Measurements from ENCODE around the gene LPA.
"Not testable (repeated sequence)": the region's sequence is repeated elsewhere in the genome, so short reads cannot be mapped to it uniquely, and the experiment has no call there.

The LPA gene

GRCh38 chr6:160662842-160663241, 1.2 kb downstream of the LPA start:
- DNase-seq (ENCODE audit: insufficient read length, low spot score) (no peak), FAIRE-seq (no peak)

GRCh38 chr6:160662429-160662828, 1.6 kb downstream of the LPA start:
- DNase-seq (ENCODE audit: insufficient read length, low spot score) (no peak), FAIRE-seq (no peak)

GRCh38 chr6:160661216-160661615, 2.9 kb downstream of the LPA start:
- no peak for DNase-seq (ENCODE audit: insufficient read length, low spot score)
- FAIRE-seq: no peak

- FAIRE-seq (no peak), DNase-seq (ENCODE audit: insufficient read length, low spot score) (no peak)
These were observed 4.5 kb downstream of the LPA start for GRCh38 chr6:160659562-160659961.

GRCh38 chr6:160634706-160635105, 29.4 kb downstream of the LPA start:
- FAIRE-seq (no peak), DNase-seq (ENCODE audit: insufficient read length, low spot score) (no peak)

- FAIRE-seq: no peak
These were observed 67.9 kb downstream of the LPA start for GRCh38 chr6:160595838-160596832.

GRCh38 chr6:160595297-160595696, 68.8 kb downstream of the LPA start:
- DNase-seq (ENCODE audit: insufficient read length, low spot score): not testable (repeated sequence)

More at GRCh38 chr6:160595838-160596832, 67.9 kb downstream of the LPA start:
- DNase-seq (ENCODE audit: insufficient read length, low spot score): no peak

GRCh38 chr6:160586374-160586773, 77.7 kb downstream of the LPA start:
- FAIRE-seq (no peak), DNase-seq (ENCODE audit: insufficient read length, low spot score) (no peak)

More at GRCh38 chr6:160595297-160595696, 68.8 kb downstream of the LPA start:
- not testable (repeated sequence) for FAIRE-seq

GRCh38 chr6:160583794-160584193, 80.3 kb downstream of the LPA start:
- DNase-seq (ENCODE audit: insufficient read length, low spot score) (no peak), FAIRE-seq (no peak)

- no peak for FAIRE-seq
- no peak for DNase-seq (ENCODE audit: insufficient read length, low spot score)
These were observed 82.7 kb downstream of the LPA start for GRCh38 chr6:160581406-160581805.

- not testable (repeated sequence) for FAIRE-seq; DNase-seq (ENCODE audit: insufficient read length, low spot score)
These were observed 85.6 kb downstream of the LPA start for GRCh38 chr6:160578515-160578914.

- DNase-seq (ENCODE audit: insufficient read length, low spot score) (no peak), FAIRE-seq (no peak)
These were observed 90.1 kb downstream of the LPA start for GRCh38 chr6:160573943-160574342.

GRCh38 chr6:160571201-160571600, 92.9 kb downstream of the LPA start:
- FAIRE-seq; DNase-seq (ENCODE audit: insufficient read length, low spot score): not testable (repeated sequence)

GRCh38 chr6:160544802-160545201, 119.3 kb downstream of the LPA start:
- FAIRE-seq (no peak), DNase-seq (ENCODE audit: insufficient read length, low spot score) (no peak)

- DNase-seq (ENCODE audit: insufficient read length, low spot score) (no peak), FAIRE-seq (no peak)
These were observed 128.8 kb downstream of the LPA start for GRCh38 chr6:160535270-160535669.

GRCh38 chr6:160534050-160534696, 129.9 kb downstream of the LPA start:
- DNase-seq (ENCODE audit: insufficient read length, low spot score) (peak; percentile 28), FAIRE-seq (peak; percentile 89)

GRCh38 chr6:160532315-160532714, 131.8 kb downstream of the LPA start:
- FAIRE-seq: no peak

GRCh38 chr6:160531826-160532225, 132.2 kb downstream of the LPA start:
- FAIRE-seq (no peak), DNase-seq (ENCODE audit: insufficient read length, low spot score) (no peak)

More at GRCh38 chr6:160532315-160532714, 131.8 kb downstream of the LPA start:
- DNase-seq (ENCODE audit: insufficient read length, low spot score): no peak

- DNase-seq (ENCODE audit: insufficient read length, low spot score); FAIRE-seq: not testable (repeated sequence)
These were observed 134.6 kb downstream of the LPA start for GRCh38 chr6:160529524-160529923.

GRCh38 chr6:160523223-160523622, 140.9 kb downstream of the LPA start:
- FAIRE-seq (peak; percentile 59), DNase-seq (ENCODE audit: insufficient read length, low spot score) (no peak)

Measured in GM19239 (cell line).